ENCODE measurements around the gene DMWD. TPM values are rescaled to one million over a fixed set of nuclear protein-coding genes. Genes with fewer than 3 reads are reported as not detected.

Gene DMWD
- total and polyA plus RNA-seq, 2 of the 13 experiments (the other 11 are each of a cell fraction or from before 2014, with no cell fraction given) = 10.3 to 14.9 TPM

DNA sequence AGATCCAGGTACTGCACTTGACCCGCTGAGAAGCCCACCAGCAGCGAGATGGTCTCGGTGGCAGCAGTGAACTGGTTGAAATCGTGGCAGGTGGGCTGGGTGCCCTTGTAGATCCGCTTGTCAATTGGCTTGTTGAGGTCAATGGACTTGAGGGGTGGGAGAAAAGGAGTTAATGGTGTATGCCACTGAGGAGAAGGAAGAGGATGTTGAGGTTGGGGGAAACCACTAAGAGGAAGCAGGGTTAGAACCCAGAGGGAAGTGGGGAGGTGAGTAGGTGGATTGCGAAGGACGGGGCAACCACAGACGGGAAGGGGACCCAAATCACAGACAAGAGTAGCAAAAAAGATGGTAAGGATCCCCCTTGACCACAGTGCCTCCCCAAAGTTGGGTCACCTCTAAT lies 1.7 kb downstream of the DMWD start:
- H2AFZ ChIP-seq (ENCODE audit: low read length) = no peak overlapping the region
- no peaks in the 10 kb centered on the region for H3K9me3 ChIP-seq (ENCODE audit: low read length)
- H3K4me3 ChIP-seq (replicated peaks in 1 of 3; ENCODE audit: insufficient read depth in 1 of 3, low read depth in 2 of 3, low read length in 3 of 3) = peak overlapping the region in 2 of 3 experiments; percentile 93 to 94; a peak in 2 of 6 replicates
- ATAC-seq = no peak
- peaks cover 20% of the 10 kb centered on the region for H3K4me1 ChIP-seq (ENCODE audit: insufficient read depth, low read length)
- BruUV-seq (replicated peaks) = no TSS peak
- H3K36me3 ChIP-seq (replicated peaks in 1 of 2; ENCODE audit: control insufficient read depth in 1 of 2, insufficient read depth in 2 of 2, low read length in 2 of 2) = peaks cover 11 to 30% of the 10 kb centered on the region in 2 experiments
- intact Hi-C loops (cut with micrococcal nuclease; ENCODE audit: unreplicated experiment) (no loop called here), in situ Hi-C loops (cut with HindIII; ENCODE audit: extremely low pct_ligation_motif_present, low pct_unique_long_range_greater_than_20kb) (no loop called here)
- CTCF ChIA-PET (ENCODE audit: low intra/inter-chr PET ratio, low total read pairs) = no interaction called here
- H4K20me1 ChIP-seq (ENCODE audit: insufficient read depth, low read length) = no peaks in the 10 kb centered on the region
- WGBS (ENCODE audit: low lambda C conversion rate) = 98% methylated on average over 8 of the region's 8 CpGs
- peaks cover 0 to 9% of the 10 kb centered on the region in 2 experiments; a peak in 2 of 5 replicates for H3K27me3 ChIP-seq (ENCODE audit: control insufficient read depth in 1 of 2, insufficient read depth in 2 of 2, low read length in 2 of 2)
- FAIRE-seq = no peak
- peak overlapping the region; percentile 88; the same call in 1 of the 2 replicates for H3K9ac ChIP-seq (ENCODE audit: insufficient read depth, low read depth, low read length)
- H3K27ac ChIP-seq (ENCODE audit: extremely low read length, insufficient read depth, low read length) = no peak overlapping the region
- POLR2A ChIA-PET = interaction anchor here (1.5 to 2.3 kb wide), 2 partner anchors 9 to 20 kb away, joined by 3 to 14 read pairs; partner anchors contain the start of gene DMPK
- peak overlapping the region; percentile 100; the same call in 1 of the 2 replicates for H3K4me2 ChIP-seq (ENCODE audit: low read depth, low read length)
- DNase-seq (ENCODE audit: low spot score) = no peak
- peaks cover 14% of the 10 kb centered on the region for H3K79me2 ChIP-seq (ENCODE audit: insufficient read depth, low read length)
- TF ChIP-seq ZNF570 (CRISPR knock-in tag; IDR thresholded peaks at IDR 0.05; ENCODE audit: borderline replicate concordance) = no peak
- no peak for TF ChIP-seq ZNF83 (CRISPR knock-in tag; IDR thresholded peaks at IDR 0.05; ENCODE audit: borderline replicate concordance)
- TF ChIP-seq, protein P1, sequence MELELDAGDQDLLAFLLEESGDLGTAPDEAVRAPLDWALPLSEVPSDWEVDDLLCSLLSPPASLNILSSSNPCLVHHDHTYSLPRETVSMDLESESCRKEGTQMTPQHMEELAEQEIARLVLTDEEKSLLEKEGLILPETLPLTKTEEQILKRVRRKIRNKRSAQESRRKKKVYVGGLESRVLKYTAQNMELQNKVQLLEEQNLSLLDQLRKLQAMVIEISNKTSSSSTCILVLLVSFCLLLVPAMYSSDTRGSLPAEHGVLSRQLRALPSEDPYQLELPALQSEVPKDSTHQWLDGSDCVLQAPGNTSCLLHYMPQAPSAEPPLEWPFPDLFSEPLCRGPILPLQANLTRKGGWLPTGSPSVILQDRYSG (CRISPR knock-in tag; IDR thresholded peaks at IDR 0.05) = no peak
- TF ChIP-seq EHMT2 (IDR thresholded peaks at IDR 0.05; ENCODE audit: borderline replicate concordance, low read depth, low read length) = no peak
- TF ChIP-seq HOXA3 (CRISPR knock-in tag; IDR thresholded peaks at IDR 0.05) = no peak
- TF ChIP-seq MEF2D (CRISPR knock-in tag; IDR thresholded peaks at IDR 0.05) = no peak

DNA sequence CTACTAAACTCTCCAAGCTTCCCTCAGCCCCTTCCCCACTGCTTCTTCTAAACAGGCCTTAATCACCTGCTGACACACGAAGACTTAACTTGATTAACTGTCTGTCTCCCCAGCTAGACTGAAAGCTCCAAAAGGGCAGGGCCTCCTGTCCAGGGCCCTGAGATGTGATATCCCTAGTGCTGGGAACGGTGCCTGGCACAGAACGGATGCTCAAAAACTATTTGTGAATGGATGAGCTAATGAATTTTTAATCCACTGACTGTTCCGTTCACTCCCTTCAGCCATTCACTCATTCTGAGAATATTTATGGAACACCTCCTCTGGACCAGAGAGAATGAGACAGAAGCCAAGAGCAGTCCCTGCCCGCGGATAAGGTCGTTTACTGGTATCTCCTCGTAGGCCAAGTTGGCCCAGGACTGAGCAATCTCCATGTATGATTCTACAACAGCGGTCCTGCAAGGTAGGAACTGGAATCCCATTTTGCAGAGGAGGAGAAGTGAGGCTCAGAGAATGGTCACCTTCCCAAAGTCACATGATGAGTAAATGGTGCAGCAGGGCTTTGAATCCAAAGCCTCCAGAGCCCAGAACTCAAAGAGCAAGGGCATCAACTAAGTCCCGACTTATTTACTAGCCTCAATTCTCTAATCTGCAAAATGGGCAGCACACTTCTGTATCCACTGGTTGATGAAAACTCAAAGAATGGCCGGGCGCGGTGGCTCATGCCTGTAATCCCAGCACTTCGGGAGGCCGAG lies 3.4 kb downstream of the DMWD start:
- no peak overlapping the region for H3K27ac ChIP-seq (ENCODE audit: extremely low read length, insufficient read depth, low read length)
- no peak for TF ChIP-seq KMT2A (CRISPR knock-in tag; IDR thresholded peaks at IDR 0.05)
- no peak for TF ChIP-seq ZFP62 (CRISPR knock-in tag; IDR thresholded peaks at IDR 0.05)
- TF ChIP-seq, protein P2, sequence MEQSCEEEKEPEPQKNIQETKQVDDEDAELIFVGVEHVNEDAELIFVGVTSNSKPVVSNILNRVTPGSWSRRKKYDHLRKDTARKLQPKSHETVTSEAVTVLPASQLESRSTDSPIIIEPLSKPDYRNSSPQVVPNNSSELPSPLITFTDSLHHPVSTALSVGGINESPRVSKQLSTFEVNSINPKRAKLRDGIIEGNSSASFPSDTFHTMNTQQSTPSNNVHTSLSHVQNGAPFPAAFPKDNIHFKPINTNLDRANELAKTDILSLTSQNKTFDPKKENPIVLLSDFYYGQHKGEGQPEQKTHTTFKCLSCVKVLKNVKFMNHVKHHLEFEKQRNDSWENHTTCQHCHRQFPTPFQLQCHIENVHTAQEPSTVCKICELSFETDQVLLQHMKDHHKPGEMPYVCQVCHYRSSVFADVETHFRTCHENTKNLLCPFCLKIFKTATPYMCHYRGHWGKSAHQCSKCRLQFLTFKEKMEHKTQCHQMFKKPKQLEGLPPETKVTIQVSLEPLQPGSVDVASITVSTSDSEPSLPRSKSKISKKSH (CRISPR knock-in tag; IDR thresholded peaks at IDR 0.05; ENCODE audit: borderline replicate concordance) = no peak
- TF ChIP-seq ZNF629 (CRISPR knock-in tag; conservative IDR thresholded peaks at IDR 0.05) = peak; percentile 73
- peaks cover 12 to 30% of the 10 kb centered on the region in 2 experiments for H3K36me3 ChIP-seq (replicated peaks in 1 of 2; ENCODE audit: control insufficient read depth in 1 of 2, insufficient read depth in 2 of 2, low read length in 2 of 2)
- H3K79me2 ChIP-seq (ENCODE audit: insufficient read depth, low read length) = peaks cover 14% of the 10 kb centered on the region
- H3K4me2 ChIP-seq (ENCODE audit: low read depth, low read length) = no peak overlapping the region
- intact Hi-C loops (cut with micrococcal nuclease; ENCODE audit: unreplicated experiment) = no loop called here
- H3K4me1 ChIP-seq (ENCODE audit: insufficient read depth, low read length) = peaks cover 20% of the 10 kb centered on the region
- in situ Hi-C loops (cut with HindIII; ENCODE audit: extremely low pct_ligation_motif_present, low pct_unique_long_range_greater_than_20kb) = no loop called here
- H3K4me3 ChIP-seq (replicated peaks in 1 of 3; ENCODE audit: insufficient read depth in 1 of 3, low read depth in 2 of 3, low read length in 3 of 3) = no peak overlapping the region
- H2AFZ ChIP-seq (ENCODE audit: low read length) = no peak overlapping the region
- ChIA-PET POLR2A (no interaction called here), CTCF (ENCODE audit: low intra/inter-chr PET ratio, low total read pairs) (no interaction called here)
- peaks cover 0 to 3% of the 10 kb centered on the region in 2 experiments; a peak in 2 of 5 replicates for H3K27me3 ChIP-seq (ENCODE audit: control insufficient read depth in 1 of 2, insufficient read depth in 2 of 2, low read length in 2 of 2)
- no peak for FAIRE-seq
- no peak for DNase-seq (ENCODE audit: low spot score)
- H3K9me3 ChIP-seq (ENCODE audit: low read length) = no peaks in the 10 kb centered on the region
- no peak overlapping the region for H3K9ac ChIP-seq (ENCODE audit: insufficient read depth, low read depth, low read length)
- no peak for ATAC-seq
- 98% methylated on average over 15 of the region's 15 CpGs for WGBS (ENCODE audit: low lambda C conversion rate)
- BruUV-seq (replicated peaks) = no TSS peak
- no peaks in the 10 kb centered on the region for H4K20me1 ChIP-seq (ENCODE audit: insufficient read depth, low read length)
